H54 (cell line): ENCODE data around the gene SYNM.

Experiments
- DNase-seq: peaks from one replicate; pipeline ENCODE4 v3.0.0; 2011; ENCODE audit warnings: low spot score, mixed read lengths; ENCODE audit not compliant: insufficient read length
- FAIRE-seq: peaks from 3 replicates; lab custom pipeline; 2011; peaks lifted over from hg19 to GRCh38; lab: Jason Lieb, UNC
- POLR2A ChIP-seq: IDR thresholded peaks from 2 replicates; pipeline ENCODE4 v1.6.1; 2011; ENCODE audit warnings: low read depth, mild to moderate bottlenecking, low read length

The SYNM gene

DNA sequence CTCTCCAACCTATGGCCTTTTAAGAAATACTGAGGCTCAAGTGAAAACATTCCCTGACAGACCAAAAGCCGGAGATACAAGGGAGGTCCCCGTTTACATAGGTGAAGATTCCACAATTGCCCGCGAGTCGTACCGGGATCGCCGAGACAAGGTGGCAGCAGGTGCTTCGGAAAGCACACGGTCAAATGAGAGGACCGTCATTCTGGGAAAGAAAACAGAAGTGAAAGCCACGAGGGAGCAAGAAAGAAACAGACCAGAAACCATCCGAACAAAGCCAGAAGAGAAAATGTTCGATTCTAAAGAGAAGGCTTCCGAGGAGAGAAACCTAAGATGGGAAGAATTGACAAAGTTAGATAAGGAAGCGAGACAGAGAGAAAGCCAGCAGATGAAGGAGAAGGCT is 24.8 kb downstream of the SYNM start:
- DNase-seq = no peak
- no peak for TF ChIP-seq POLR2A
- no peak for FAIRE-seq

DNA sequence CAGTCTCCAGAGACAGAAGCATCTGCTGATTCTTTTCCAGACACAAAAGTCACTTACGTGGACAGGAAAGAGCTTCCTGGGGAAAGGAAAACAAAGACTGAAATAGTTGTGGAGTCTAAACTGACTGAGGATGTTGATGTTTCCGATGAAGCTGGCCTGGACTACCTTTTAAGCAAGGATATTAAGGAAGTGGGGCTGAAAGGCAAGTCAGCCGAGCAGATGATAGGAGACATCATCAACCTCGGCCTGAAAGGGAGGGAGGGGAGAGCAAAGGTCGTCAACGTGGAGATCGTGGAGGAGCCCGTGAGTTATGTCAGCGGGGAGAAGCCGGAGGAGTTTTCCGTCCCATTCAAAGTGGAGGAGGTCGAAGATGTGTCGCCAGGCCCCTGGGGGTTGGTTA is 25.4 kb downstream of the SYNM start:
- DNase-seq (no peak), FAIRE-seq (no peak)
- TF ChIP-seq POLR2A = no peak

DNA sequence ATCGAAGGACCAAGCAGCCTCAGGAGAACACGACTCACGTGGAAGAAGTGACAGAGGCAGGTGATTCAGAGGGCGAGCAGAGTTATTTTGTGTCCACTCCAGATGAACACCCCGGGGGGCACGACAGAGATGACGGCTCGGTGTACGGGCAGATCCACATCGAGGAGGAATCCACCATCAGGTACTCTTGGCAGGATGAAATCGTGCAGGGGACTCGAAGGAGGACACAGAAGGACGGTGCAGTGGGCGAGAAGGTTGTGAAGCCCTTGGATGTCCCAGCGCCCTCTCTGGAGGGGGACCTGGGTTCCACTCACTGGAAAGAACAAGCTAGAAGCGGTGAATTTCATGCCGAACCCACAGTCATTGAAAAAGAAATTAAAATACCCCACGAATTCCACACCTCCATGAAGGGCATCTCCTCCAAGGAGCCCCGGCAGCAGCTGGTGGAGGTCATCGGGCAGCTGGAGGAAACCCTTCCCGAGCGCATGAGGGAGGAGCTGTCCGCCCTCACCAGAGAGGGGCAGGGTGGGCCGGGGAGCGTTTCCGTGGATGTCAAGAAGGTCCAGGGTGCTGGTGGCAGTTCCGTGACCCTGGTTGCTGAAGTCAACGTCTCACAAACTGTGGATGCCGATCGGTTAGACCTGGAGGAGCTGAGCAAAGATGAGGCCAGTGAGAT is 26.0 kb downstream of the SYNM start:
- no peak for DNase-seq
- FAIRE-seq = no peak
- TF ChIP-seq POLR2A = no peak

DNA sequence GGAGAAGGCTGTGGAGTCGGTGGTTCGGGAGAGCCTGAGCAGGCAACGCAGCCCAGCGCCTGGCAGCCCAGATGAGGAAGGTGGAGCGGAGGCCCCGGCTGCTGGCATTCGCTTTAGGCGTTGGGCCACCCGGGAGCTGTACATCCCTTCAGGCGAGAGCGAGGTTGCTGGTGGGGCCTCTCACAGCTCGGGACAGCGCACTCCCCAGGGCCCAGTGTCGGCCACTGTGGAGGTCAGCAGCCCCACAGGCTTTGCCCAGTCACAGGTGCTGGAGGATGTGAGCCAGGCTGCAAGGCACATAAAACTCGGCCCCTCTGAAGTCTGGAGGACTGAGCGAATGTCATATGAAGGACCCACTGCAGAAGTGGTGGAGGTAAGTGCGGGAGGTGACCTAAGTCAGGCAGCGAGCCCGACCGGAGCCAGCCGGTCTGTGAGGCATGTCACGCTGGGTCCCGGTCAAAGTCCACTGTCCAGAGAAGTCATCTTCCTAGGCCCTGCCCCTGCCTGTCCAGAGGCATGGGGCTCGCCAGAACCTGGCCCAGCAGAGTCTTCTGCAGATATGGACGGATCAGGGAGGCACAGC is 26.7 kb downstream of the SYNM start:
- FAIRE-seq = no peak
- no peak for TF ChIP-seq POLR2A
- DNase-seq = no peak

DNA sequence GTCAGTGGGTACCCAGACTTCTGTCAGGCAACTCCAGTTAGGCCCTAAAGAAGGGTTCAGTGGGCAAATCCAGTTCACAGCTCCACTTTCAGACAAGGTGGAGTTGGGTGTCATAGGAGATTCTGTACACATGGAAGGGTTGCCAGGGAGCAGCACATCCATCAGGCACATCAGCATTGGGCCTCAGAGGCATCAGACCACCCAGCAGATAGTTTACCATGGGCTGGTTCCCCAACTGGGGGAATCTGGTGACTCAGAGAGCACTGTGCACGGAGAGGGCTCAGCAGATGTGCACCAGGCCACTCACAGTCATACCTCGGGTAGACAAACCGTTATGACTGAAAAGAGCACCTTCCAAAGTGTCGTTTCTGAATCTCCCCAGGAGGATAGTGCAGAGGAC is 27.2 kb downstream of the SYNM start:
- DNase-seq (no peak), FAIRE-seq (no peak)
- no peak for TF ChIP-seq POLR2A

DNA sequence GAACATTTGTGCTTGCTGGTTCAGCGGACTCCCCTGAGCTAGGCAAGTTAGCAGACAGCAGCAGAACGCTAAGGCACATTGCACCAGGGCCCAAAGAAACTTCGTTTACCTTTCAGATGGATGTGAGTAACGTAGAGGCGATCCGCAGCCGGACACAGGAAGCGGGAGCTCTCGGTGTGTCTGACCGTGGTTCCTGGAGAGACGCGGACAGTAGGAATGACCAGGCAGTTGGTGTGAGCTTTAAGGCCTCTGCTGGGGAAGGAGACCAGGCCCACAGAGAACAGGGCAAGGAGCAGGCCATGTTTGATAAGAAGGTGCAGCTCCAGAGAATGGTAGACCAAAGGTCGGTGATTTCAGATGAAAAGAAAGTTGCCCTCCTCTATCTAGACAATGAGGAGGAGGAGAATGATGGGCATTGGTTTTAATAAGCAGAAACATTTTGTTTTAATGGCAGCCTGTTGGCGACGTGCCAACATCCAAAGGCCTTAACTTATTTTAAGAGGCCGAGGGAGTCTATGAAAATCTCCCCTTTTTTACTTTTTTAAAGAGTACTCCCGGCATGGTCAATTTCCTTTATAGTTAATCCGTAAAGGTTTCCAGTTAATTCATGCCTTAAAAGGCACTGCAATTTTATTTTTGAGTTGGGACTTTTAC is 27.9 kb downstream of the SYNM start:
- DNase-seq (no peak), FAIRE-seq (no peak)
- TF ChIP-seq POLR2A = no peak

DNA sequence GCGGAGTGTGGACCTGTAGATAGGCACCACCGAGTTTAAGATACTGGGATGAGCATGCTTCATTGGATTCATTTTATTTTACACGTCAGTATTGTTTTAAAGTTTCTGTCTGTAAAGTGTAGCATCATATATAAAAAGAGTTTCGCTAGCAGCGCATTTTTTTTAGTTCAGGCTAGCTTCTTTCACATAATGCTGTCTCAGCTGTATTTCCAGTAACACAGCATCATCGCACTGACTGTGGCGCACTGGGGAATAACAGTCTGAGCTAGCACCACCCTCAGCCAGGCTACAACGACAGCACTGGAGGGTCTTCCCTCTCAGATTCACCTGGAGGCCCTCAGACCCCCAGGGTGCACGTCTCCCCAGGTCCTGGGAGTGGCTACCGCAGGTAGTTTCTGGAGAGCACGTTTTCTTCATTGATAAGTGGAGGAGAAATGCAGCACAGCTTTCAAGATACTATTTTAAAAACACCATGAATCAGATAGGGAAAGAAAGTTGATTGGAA is 29.5 kb downstream of the SYNM start:
- no peak for TF ChIP-seq POLR2A
- FAIRE-seq = no peak
- DNase-seq = no peak

DNA sequence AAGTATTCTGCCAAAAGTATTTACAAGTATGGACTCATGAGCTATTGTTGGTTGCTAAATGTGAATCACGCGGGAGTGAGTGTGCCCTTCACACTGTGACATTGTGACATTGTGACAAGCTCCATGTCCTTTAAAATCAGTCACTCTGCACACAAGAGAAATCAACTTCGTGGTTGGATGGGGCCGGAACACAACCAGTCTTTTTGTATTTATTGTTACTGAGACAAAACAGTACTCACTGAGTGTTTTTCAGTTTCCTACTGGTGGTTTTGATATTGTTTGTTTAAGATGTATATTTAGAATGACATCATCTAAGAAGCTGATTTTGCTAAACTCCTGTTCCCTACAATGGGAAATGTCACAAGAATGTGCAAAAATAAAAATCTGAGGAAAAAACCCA is 30.3 kb downstream of the SYNM start:
- FAIRE-seq (no peak), DNase-seq (no peak)
- no peak for TF ChIP-seq POLR2A

DNA sequence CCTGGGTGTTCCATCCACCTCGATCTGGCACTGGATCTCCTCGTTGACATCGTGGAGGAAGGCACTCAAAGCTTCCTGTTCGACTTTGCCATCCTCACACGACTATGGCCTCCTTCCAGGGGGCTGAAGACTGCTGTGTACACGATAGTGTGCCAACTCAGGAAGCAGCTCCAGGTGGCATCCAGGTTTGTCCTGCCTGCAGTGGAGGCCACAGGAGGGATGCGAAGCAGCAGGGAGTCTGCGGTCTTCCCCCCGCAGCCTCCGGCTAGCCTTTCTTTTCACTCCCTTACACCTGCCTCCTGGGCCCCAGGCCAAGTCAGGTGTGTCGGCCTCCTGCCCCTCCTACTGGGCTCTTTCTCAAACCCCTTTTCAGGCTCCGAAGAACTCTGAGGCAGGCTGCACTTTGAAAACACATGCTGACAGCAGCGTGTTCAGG is 32.2 kb downstream of the SYNM start:
- no peak for TF ChIP-seq POLR2A
- no peak for FAIRE-seq
- no peak for DNase-seq

DNA sequence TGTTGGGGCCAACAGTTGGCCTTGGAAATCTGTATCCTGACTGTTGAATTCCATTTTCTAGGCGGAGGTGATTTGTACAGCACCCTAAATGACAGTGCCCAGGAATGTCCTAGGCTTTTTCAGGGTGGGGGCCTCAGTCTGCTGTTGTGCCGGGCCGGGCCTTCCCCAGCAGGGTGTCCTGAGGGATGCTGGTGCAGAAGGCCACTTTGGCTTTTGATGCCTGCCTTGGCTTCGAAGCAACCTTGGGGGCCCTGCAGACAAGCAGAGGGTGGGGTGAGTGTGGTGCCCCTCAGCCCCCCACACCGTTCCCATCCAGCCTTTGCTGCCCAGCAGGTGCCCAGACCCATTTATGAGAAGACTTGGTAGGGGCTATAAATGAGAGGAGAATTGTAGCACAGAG is 33.0 kb downstream of the SYNM start:
- FAIRE-seq = no peak
- no peak for DNase-seq
- no peak for TF ChIP-seq POLR2A

DNA sequence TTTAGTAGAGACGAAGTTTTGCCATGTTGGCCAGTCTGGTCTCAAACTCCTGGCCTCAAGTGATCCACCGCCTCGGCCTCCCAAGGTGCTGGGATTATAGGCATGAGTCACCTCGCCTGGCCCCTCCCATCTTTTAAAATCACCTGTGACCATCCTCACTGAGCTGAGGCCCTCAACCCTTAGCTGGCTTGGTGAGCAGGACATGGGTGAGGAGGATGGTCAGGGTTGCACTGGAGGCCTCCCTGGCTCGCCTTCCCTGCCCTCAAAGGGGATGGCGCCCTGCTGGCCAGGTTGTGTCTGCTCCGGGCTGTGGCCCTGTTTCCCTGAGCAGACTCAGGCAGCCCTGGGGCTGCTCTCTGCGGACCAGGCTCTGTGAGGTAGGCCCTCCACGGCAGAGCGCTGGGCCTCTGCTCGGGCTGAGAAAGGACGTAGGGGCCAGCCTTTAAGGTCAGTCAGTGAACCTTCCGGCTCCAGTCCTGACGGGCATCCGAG is 33.7 kb downstream of the SYNM start:
- TF ChIP-seq POLR2A = no peak
- DNase-seq (no peak), FAIRE-seq (no peak)

DNA sequence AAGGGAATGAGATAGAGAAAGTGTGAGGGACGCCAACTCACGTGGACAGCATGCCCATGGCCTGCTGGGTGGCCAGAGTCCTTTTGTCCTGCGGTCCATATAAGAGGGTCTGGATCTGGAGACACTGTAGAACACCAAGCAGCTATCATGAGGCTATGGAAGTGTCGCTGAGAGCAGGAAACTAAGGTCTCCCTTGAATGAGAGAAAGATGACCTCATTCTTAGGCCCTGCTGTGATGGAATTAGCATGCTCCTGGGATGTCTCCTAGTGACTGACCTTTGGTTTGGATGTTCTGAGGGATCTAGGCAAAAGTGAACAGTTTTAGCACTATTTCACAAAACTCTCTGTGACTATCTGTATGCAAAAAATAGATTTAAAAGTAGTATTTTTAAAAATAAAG is 34.4 kb downstream of the SYNM start:
- TF ChIP-seq POLR2A = no peak
- no peak for FAIRE-seq
- no peak for DNase-seq

DNA sequence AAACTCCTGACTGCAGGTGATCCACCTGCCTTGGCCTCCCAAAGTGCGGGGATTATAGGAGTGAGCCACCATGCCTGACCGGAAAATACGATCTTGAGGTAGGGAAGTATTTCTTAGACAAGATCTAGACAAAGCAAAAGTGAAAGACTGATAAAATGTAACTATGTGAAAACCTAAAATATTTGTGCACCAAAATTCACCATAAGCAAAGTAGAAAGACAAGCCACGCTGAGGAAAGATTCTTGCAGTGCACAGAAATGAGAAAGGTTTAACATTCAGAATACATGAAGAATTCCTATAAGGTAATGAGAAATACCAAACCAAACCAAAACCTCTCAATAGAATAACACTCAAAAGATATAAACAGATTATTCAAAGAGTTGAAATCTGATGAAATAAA is 35.7 kb downstream of the SYNM start:
- FAIRE-seq = no peak
- TF ChIP-seq POLR2A = no peak
- no peak for DNase-seq

DNA sequence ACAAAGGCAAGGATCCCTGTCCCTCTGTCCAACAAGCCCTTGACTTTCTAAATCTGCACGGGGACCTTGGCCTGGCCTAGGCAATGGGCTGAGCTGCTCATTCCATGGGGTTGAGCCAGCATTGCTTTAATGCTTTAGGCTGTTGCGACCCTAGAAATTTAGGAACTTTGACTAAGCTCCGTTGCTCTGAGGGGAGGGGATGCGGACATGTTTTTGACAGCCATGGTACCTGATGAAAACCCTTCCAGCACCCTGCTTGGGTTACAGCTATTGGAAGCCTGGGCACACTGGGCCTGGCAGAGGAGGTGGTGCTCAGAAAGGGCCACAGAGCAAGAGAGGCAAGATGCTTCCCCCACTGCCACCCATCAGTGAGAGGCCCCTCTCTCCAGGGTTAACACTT is 37.1 kb downstream of the SYNM start:
- DNase-seq (no peak), FAIRE-seq (no peak)
- no peak for TF ChIP-seq POLR2A
